CD14-positive monocyte (primary cell): ENCODE results near the gene AMD1. TPM values are rescaled to one million over a fixed set of nuclear protein-coding genes. Genes with fewer than 3 reads are reported as not detected.
A peak's percentile ranks its signal among the peaks of the same experiment; 100 is the strongest.

Experiments used
- DNase-seq, 3 donors: peaks; one replicate each; pipeline ENCODE4 v3.0.0-alpha.2; 2011 to 2022
- H2AFZ ChIP-seq: 2 replicates; pipeline ENCODE4 v1.6.0; 2012; ENCODE audit warnings: mild to moderate bottlenecking, low read depth, low read length, inconsistent platforms; ENCODE audit not compliant: insufficient read depth, poor library complexity, severe bottlenecking
- H3K27ac ChIP-seq, 2 donors: 1 replicate in 1 of 2; 2 replicates in 1 of 2; pipeline ENCODE4 v1.5.1; 2012 to 2013; ENCODE audit warnings: low read length in 2 of 2, control low read depth in 1 of 2, inconsistent platforms in 1 of 2, low read depth in 1 of 2, mild to moderate bottlenecking in 1 of 2
- H3K27me3 ChIP-seq, 2 donors: one replicate each; pipeline versions ENCODE4 v1.6.0 to v1.6.1; 2011 to 2013; ENCODE audit warnings: low read length in 2 of 2; ENCODE audit not compliant: control insufficient read depth in 2 of 2, insufficient read depth in 2 of 2
- H3K36me3 ChIP-seq, 2 donors: replicated peaks in 1 of 2; 1 replicate in 1 of 2; 2 replicates in 1 of 2; pipeline versions ENCODE4 v1.5.1 to v1.6.1; 2012 to 2013; ENCODE audit warnings: low read length in 2 of 2, control low read depth in 1 of 2, inconsistent platforms in 1 of 2, mild to moderate bottlenecking in 1 of 2; ENCODE audit not compliant: insufficient read depth in 2 of 2, control insufficient read depth in 1 of 2
- H3K4me1 ChIP-seq, 2 donors: 1 replicate in 1 of 2; 2 replicates in 1 of 2; pipeline versions ENCODE4 v1.5.1 to v1.6.1; 2012 to 2013; ENCODE audit warnings: low read length in 2 of 2, control low read depth in 1 of 2, inconsistent platforms in 1 of 2, mild to moderate bottlenecking in 1 of 2, moderate library complexity in 1 of 2; ENCODE audit not compliant: insufficient read depth in 2 of 2, control insufficient read depth in 1 of 2
- H3K4me2 ChIP-seq: replicated peaks from 2 replicates; pipeline ENCODE3; 2012; ENCODE audit warnings: low read length, moderate library complexity, mild to moderate bottlenecking; ENCODE audit not compliant: poor library complexity, severe bottlenecking; ENCODE audit errors: extremely low read depth
- H3K4me3 ChIP-seq, 3 experiments: fragments of 200-600 bp in 1 of 3; sonication (generic) in 1 of 3; replicated peaks in 1 of 3; 1 replicate in 2 of 3; 2 replicates in 1 of 3; pipeline ENCODE4 v1.5.1; 2011 to 2013; ENCODE audit warnings: low read length in 3 of 3, mild to moderate bottlenecking in 3 of 3, control low read depth in 2 of 3, low read depth in 2 of 3, inconsistent platforms in 1 of 3, moderate library complexity in 1 of 3
- H3K79me2 ChIP-seq: 2 replicates; pipeline ENCODE4 v1.6.0; 2012; ENCODE audit warnings: mild to moderate bottlenecking, control low read depth, inconsistent platforms, low read length, moderate library complexity; ENCODE audit not compliant: insufficient read depth
- H3K9ac ChIP-seq: 2 replicates; pipeline ENCODE4 v1.6.0; 2017; ENCODE audit warnings: low read length, mild to moderate bottlenecking; ENCODE audit not compliant: insufficient read depth, poor library complexity, severe bottlenecking
- H3K9me3 ChIP-seq, 2 donors: replicated peaks in 1 of 2; 1 replicate in 1 of 2; 2 replicates in 1 of 2; pipeline versions ENCODE4 v1.5.1 to v1.6.1; 2012 to 2013; ENCODE audit warnings: low read length in 2 of 2, control low read depth in 1 of 2; ENCODE audit not compliant: control insufficient read depth in 1 of 2, insufficient read depth in 1 of 2
- H4K20me1 ChIP-seq: 2 replicates; pipeline ENCODE4 v1.6.0; 2012; ENCODE audit warnings: mild to moderate bottlenecking, low read length, control low read depth, moderate library complexity; ENCODE audit not compliant: insufficient read depth
- H3K27ac Mint-ChIP-seq, 7 donors: one replicate each; pipeline ENCODE4 v1.8.0; 2020; ENCODE audit warnings: mild to moderate bottlenecking in 7 of 7, mixed read lengths in 7 of 7, moderate library complexity in 6 of 7, inconsistent platforms in 2 of 7
- H3K27me3 Mint-ChIP-seq, 3 donors: one replicate each; pipeline ENCODE4 v1.8.0; 2021 to 2022; ENCODE audit warnings: low read depth in 3 of 3, mild to moderate bottlenecking in 3 of 3, mixed read lengths in 3 of 3, moderate library complexity in 3 of 3, inconsistent platforms in 1 of 3
- H3K36me3 Mint-ChIP-seq, 2 donors: one replicate each; pipeline ENCODE4 v1.8.0; 2020; ENCODE audit warnings: mixed read lengths in 2 of 2, inconsistent platforms in 1 of 2, mild to moderate bottlenecking in 1 of 2
- H3K4me1 Mint-ChIP-seq: one replicate; pipeline ENCODE4 v1.8.0; 2020; ENCODE audit warnings: mild to moderate bottlenecking, mixed read lengths
- H3K4me3 Mint-ChIP-seq, 2 donors: one replicate each; pipeline ENCODE4 v1.8.0; 2020; ENCODE audit warnings: mild to moderate bottlenecking in 2 of 2, mixed read lengths in 2 of 2, moderate library complexity in 1 of 2
- H3K9me3 Mint-ChIP-seq, 7 donors: one replicate each; pipeline ENCODE4 v1.8.0; 2020 to 2022; ENCODE audit warnings: mixed read lengths in 7 of 7, mild to moderate bottlenecking in 6 of 7, moderate library complexity in 6 of 7, inconsistent platforms in 2 of 7
- CTCF ChIP-seq: fragments of 200-600 bp; IDR thresholded peaks from one replicate; pipeline ENCODE4 v1.8.0; 2022; ENCODE audit warnings: antibody characterized with exemption, mild to moderate bottlenecking
- WGBS: methylation state at CpG from one replicate; pipeline ENCODE4 v1.1.5; 2013; ENCODE audit warnings: missing lambda C conversion rate; ENCODE audit not compliant: insufficient coverage; 5-methylcytosine and 5-hydroxymethylcytosine counted together
- intact Hi-C, 2 donors: fragments of 100-400 bp; cut with micrococcal nuclease; formaldehyde crosslinking; loops; one replicate each; pipeline versions ENCODE4 v1.15.0 to v1.15.1; 2023
- polyA plus RNA-seq, 3 donors: library from polyadenylated mRNA; depleted of rRNA in 1 of 3; unstranded in 2 of 3; stranded (reverse) in 1 of 3; fragments of 300-500 nt in 2 of 3; fragments of >200 nt in 1 of 3; fragmentation: Illumina TruSeq in 2 of 3; gene quantifications; 1 replicate in 2 of 3; 2 replicates in 1 of 3; pipeline ENCODE4 v1.2.3, GENCODE V29; 2012 to 2021

AMD1 gene
- polyA plus RNA-seq, 3 donors = 35.0 to 60.5 (median 45.3) TPM

- no peak overlapping the region for H3K27ac ChIP-seq
- Mint-ChIP-seq H3K4me1 (peaks cover 31% of the 10 kb centered on the region), H3K27me3 (peaks cover 0 to 2% (median 0%) of the 10 kb centered on the region in 3 donors), H3K4me3 (no peak overlapping the region), H3K9me3 (peaks cover 0 to 2% (median 0%) of the 10 kb centered on the region in 7 donors), H3K27ac (peak overlapping the region in 6 of 7 donors; percentile 20 to 97 (median 82)), H3K36me3 (no peaks in the 10 kb centered on the region)
- H3K9ac ChIP-seq = no peak overlapping the region
- no peaks in the 10 kb centered on the region for H3K9me3 ChIP-seq
- no peaks in the 10 kb centered on the region for H3K79me2 ChIP-seq
- 100% methylated on average over 2 of the region's 3 CpGs for WGBS
- no peak overlapping the region for H3K4me3 ChIP-seq
- H3K27me3 ChIP-seq = no peaks in the 10 kb centered on the region
- TF ChIP-seq CTCF = no peak
- no peak overlapping the region for H2AFZ ChIP-seq
- no peaks in the 10 kb centered on the region for H3K36me3 ChIP-seq
- H3K4me1 ChIP-seq = peaks cover 33 to 39% of the 10 kb centered on the region in 2 donors
- no peaks in the 10 kb centered on the region for H4K20me1 ChIP-seq
- intact Hi-C loops = no loop called here
- H3K4me2 ChIP-seq = no peak overlapping the region
- no peak for DNase-seq
Measured at GRCh38 chr6:110930781-110931180, 56.2 kb downstream of the AMD1 start.

GRCh38 chr6:110933912-110934311, 59.3 kb downstream of the AMD1 start:
- no peaks in the 10 kb centered on the region for H3K36me3 Mint-ChIP-seq
- peak overlapping the region; percentile 77 to 96 (median 90) for H3K27ac Mint-ChIP-seq
- H3K79me2 ChIP-seq = no peaks in the 10 kb centered on the region

More at GRCh38 chr6:110933912-110934311, 59.3 kb downstream of the AMD1 start:
- peak; percentile 29 to 67 (median 51) for DNase-seq
- Histone ChIP-seq H3K27me3 (no peaks in the 10 kb centered on the region), H3K9ac (no peak overlapping the region), H3K4me3 (no peak overlapping the region), H3K36me3 (no peaks in the 10 kb centered on the region), H3K27ac (peak overlapping the region; percentile 57 to 84), H3K9me3 (no peaks in the 10 kb centered on the region), H4K20me1 (no peaks in the 10 kb centered on the region), H3K4me1 (peaks cover 33 to 39% of the 10 kb centered on the region in 2 donors), H3K4me2 (peak overlapping the region; percentile 36), H2AFZ (no peak overlapping the region)
- H3K9me3 Mint-ChIP-seq = peaks cover 0 to 2% (median 0%) of the 10 kb centered on the region in 7 donors
- peaks cover 31% of the 10 kb centered on the region for H3K4me1 Mint-ChIP-seq
- TF ChIP-seq CTCF = no peak
- no CpG with 5 or more reads among the region's 2 CpGs for WGBS
- H3K4me3 Mint-ChIP-seq = peak overlapping the region in 1 of 2 donors; percentile 44
- H3K27me3 Mint-ChIP-seq = peaks cover 0 to 3% (median 0%) of the 10 kb centered on the region in 3 donors
- intact Hi-C loops = no loop called here
